HTR-8/SVneo (cell line): ENCODE measurements around the gene MRPL53.
"Not testable (repeated sequence)": the region's sequence is repeated elsewhere in the genome, so short reads cannot be mapped to it uniquely, and the experiment has no call there.

Experiments used
- DNase-seq: peaks from one replicate; pipeline ENCODE4 v3.0.0; 2011; ENCODE audit warnings: low spot score, mixed read lengths; ENCODE audit not compliant: insufficient read length
- FAIRE-seq: peaks from 2 replicates; lab custom pipeline; 2011; peaks lifted over from hg19 to GRCh38; lab: Jason Lieb, UNC

MRPL53 gene

GRCh38 chr2:74502720-74503505 lies 30.4 kb upstream of the MRPL53 start:
- peak; percentile 36 for FAIRE-seq
- peak; percentile 93 for DNase-seq

DNA sequence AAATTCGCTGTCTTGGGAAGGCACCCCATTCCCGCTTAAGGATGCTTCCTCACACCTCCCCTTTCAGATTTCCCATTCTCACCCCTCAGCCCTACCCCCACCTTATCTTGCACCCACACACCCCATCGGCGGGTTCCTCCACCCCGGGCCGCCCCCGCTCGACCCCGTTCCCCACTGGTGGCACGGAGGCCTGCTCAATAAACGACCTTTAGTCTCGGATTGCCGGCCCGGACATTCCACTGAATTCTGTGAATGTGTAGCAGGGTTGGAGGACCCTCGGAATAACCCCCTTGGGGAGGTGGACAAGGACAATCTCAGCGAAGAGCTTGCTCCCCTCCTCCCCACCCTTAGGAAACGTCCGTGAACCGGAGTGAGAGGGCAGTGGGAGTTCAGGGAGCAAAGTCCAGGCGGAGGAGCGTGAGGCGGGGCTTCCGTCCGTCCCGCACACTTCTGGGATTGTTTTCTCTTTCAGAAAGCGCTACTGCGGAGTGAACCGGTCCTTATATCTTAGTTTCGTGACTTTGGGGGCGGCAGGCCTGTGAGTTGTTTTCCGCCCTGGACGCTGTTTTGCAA lies 29.8 kb upstream of the MRPL53 start:
- no peak for FAIRE-seq
- DNase-seq = no peak

- DNase-seq = no peak
- FAIRE-seq = no peak
These were observed 29.0 kb upstream of the MRPL53 start for GRCh38 chr2:74501335-74502071.

DNA sequence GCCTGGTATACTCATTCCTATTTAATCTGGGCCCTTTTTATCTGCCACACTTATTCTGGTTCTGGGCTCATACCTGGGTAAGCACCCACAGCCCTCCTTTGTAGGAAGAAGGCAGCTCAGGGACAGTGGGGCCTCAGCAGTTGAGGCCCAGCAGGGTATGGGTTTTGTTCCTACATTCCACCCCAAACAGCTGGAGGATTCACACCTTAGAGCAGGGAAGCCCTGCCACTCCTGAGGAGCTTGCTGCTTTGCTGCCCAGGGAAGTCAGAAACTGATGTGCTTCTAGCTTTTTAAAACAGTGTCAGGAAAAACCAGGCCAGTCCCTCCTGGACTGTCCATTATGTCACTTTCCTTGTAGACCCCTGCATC lies 28.1 kb upstream of the MRPL53 start:
- FAIRE-seq (no peak), DNase-seq (no peak)

GRCh38 chr2:74499940-74500577 lies 27.6 kb upstream of the MRPL53 start:
- no peak for DNase-seq
- FAIRE-seq = no peak

GRCh38 chr2:74499267-74499939 lies 26.9 kb upstream of the MRPL53 start, which contains the start of gene LBX2:
Gene LBX2, minus strand, starts transcription at chr2:74499603. Its CDS starts 66 bp downstream, at chr2:74499537.
- DNase-seq (no peak), FAIRE-seq (no peak)

GRCh38 chr2:74498500-74499266 lies 26.2 kb upstream of the MRPL53 start:
- no peak for DNase-seq
- FAIRE-seq = no peak

GRCh38 chr2:74497777-74498499 lies 25.5 kb upstream of the MRPL53 start:
- FAIRE-seq (no peak), DNase-seq (no peak)

DNA sequence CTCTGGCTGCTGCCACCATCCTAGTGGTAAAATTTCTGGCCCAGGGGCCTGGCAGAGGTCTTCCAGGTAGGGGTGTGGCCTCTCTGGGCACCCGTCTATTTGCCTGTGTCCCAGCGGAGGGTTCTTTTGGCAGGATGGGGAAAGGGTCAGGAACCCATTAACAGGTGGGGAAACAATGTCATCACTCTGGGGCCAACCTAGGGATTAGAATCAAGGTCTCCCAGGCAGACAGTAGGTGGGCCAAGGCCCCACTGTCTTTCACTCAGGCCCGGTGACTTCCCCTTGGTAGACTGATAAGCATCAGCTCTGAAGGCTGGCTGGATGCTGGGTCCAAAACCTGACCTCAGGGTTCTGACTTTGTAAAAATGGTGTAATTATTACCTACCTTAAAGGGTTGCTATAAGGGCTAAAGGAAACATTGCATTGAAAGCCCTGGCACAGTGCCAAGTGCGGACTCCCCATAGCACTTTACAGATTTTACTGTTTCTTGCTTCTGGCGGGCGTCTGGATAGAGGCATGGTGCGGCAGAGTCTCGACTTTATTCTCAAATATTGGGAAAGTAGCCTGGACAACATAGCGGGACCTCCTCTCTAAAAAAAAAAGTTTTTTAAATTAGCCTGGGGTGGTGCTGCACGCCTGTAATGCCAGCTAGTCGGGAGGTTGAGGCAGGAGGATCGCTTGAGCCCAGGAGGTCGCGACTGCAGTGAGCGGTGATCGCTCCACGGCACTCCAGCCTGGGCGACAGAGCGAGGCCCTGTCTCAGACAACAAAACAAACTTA lies 24.7 kb upstream of the MRPL53 start:
- no peak for DNase-seq
- FAIRE-seq = no peak

GRCh38 chr2:74495440-74495839 lies 23.0 kb upstream of the MRPL53 start:
- DNase-seq (no peak), FAIRE-seq (no peak)

DNA sequence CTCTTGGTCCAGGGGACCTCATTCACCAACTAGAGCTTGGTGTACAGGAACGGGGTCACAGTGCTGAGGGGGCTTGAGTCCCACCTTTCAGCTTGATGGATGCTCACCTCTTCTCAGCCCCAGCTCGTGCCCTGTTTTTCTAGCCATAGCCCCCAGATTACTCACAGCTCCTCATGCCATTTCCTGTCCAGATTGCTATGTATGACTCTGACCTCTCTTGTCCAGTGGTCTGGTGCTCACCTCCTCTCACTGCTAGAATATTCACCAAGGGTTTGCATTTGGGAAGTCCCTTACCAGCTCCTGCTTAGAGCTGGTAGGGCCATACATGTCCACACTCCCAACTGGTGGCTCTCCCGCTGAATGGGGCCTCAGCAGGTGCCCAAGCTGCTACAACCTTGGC lies 21.1 kb upstream of the MRPL53 start:
- FAIRE-seq (no peak), DNase-seq (no peak)

DNA sequence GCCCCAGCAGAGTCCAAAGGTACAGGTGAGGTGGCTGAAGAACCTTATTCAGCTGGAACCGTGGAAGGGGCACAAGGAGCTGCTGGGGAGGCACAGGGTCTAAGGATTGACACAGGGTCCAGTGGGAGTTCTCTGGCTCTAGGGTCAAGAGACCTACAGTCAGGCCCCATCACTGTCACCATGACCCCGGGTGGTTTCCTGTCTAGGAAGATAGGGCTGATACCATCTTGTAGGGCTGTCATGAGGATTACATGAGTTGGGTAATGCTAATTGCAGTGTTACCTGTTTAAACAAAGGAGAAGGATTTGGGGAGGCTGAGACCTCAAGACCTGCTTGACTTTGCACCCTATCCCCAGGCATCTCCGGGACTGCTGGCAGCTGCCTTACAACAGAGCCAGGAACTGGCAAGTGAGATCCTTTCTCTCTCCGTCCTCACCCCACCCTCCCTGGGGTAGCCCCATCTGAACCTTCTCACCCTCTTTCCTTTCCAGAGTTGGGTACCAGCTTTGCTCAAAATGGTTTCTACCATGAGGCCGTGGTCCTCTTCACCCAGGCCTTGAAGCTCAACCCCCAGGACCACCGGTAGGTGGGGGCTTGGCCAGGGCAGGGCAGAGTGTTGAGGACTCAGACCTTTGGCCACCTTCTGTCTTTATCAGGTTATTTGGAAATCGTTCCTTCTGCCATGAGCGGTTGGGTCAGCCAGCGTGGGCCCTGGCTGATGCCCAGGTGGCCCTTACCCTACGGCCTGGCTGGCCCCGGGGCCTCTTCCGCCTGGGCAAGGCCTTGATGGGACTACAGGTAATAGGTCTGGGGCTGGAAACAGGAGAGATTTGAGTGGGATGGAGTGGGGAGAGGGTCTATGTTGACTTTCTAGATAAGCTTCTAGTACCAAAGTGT lies 19.4 kb upstream of the MRPL53 start:
- no peak for DNase-seq
- no peak for FAIRE-seq

GRCh38 chr2:74489906-74490305 lies 17.4 kb upstream of the MRPL53 start:
- DNase-seq = no peak
- FAIRE-seq = no peak

DNA sequence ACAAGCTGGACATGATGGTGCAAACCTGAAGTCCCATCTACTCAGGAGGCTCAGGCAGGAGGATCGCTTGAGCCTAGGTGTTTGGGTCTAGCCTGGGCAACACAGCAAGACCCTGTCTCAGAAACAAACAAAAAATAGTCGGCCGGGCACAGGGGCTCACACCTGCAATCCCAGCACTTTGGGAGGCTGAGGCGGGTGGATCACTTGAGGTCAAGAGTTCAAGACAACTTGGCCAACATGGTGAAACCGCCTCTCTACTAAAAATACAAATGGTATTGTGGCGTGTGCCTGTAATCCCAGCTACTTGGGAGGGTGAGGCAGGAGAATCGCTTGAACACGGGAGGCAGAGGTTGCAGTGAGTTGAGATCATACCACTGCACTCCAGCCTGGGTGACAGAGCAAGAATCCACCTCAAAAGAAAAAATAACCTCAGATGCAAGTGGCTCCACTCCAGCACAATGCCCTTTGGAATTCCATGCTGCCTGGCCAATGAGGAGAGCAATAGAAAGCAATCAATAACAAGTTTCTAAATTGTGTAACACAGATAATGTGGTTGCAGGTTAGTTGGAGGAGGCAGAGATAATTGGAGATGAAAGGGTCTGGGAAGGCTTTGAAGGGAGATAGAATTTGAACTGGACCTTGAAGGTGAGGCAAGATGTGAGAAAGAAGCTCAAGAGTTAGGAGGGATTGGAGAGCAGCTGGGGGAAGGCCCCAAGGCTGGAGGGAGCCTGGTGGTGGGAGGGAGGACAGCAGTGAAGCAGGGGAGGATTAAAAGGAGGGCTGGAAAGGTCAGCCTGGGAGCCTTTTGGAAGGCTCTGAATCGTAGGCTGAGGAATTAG lies 16.4 kb upstream of the MRPL53 start:
- DNase-seq (no peak), FAIRE-seq (no peak)

GRCh38 chr2:74486141-74486540 lies 13.7 kb upstream of the MRPL53 start:
- FAIRE-seq = no peak
- DNase-seq = no peak

DNA sequence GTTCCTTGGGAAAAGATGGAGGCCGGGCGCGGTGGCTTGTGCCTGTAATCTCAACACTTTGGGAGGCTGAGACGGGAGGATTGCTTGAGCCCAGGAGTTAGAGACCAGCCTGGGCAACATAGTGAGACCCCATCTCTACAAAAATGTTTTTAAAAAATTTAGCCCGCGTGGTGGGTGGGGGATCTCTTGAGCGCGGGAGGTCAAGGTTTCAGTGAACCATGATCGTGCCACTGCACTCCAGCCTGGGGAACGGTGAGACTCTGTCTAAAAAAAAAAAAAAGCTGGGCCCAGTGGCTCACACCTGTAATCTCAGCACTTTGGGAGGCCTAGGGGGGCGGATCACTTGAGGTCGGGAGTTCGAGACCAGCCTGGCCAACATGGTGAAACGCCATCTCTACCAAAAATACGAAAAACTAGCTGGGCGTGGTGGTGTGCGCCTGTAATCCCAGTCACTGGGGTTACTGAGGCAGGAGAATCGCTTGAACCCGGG lies 11.2 kb upstream of the MRPL53 start:
- DNase-seq, FAIRE-seq: not testable (repeated sequence)
